HG03558 (cell line): ENCODE data around the gene COL23A1.

ENCODE experiments used
- ATAC-seq: cut with Tn5 transposase; IDR thresholded peaks from one replicate; pipeline ENCODE4 v1.9.1; 2021; ENCODE audit warnings: moderate number of reproducible peaks; ENCODE audit not compliant: unreplicated experiment; ENCODE audit errors: extremely low read depth

The COL23A1 gene

DNA sequence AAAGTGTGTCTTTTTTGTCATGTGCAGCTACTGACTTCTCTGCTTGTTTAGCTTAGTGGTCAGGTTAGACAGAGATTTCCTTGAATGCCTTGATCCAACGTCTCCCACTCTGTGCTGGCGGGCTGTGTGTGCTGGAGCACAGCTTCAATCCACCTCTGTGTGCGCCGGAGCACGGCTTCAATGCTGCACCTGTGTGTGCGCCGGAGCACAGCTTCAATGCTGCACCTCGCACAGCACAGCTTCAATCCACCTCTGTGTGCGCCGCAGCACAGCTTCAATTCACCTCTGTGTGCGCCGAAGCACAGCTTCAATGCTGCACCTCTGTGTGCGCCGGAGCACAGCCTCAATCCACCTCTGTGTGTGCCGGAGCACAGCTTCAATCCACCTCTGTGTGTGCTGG is 288.6 kb downstream of the COL23A1 start:
- no peak for ATAC-seq

DNA sequence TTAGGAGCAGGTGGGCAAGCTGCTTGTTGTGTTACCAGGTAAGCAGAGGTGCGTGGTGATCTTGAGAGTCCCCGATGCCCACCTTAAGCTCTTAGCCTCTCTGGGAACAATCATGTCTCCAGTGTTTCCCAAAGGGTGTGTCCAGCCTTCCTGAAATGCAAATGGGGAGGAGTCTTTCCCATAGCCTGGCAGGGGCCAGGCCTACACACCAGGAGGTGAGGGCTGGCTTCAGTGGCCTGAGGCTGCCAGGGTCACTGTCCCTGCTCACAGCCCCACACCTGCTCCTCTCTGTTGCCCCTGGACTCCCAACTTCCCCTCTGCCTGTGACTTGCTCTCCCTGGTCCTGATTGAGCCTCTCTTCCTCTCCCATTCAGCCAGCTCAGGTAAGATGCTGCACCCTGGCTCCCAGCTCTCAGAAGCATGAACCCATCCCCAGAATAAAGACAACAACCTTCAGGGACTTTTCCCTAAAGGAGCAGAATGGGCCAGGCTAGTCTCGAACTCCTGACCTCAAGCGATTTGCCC is 291.8 kb downstream of the COL23A1 start:
- ATAC-seq = no peak

DNA sequence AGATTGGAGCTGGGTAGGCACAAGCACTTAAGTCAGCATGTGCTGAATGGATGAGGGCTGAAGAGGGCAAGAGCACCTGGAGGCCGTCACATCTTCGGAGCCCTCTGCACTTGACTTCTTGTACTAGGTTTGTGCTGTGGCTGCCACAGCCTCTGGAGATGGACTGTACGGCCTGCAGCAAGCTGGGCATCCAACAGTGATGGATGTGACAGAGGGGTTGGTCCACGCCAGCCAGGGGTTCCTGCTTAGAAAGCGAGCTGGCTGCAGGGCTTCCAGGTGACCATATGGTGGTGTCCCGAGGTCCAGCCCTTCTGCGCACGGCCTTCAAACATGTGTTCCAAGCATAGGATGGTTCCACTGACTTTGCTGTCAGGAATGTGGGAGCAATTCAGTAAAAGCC is 292.4 kb downstream of the COL23A1 start:
- ATAC-seq = no peak

DNA sequence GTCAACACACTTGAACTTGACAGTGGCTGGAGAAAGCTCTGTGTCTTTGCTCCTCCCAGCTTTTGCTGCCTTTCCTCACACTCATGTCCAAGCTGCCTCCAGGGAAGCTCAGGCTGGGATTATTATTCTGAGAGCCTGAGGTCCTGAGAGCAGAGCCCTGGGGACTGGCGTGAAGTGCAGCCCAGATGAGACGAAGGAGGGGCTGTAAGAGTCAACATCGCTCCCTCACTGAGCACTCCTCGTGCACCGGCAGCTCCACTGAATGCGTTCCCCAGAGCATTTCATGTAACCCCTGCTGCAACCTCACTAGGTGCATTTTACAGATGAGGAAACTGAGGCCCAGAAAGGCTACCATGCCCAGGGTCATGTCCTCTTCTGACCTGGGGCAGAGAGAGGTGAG is 294.1 kb downstream of the COL23A1 start:
- no peak for ATAC-seq

DNA sequence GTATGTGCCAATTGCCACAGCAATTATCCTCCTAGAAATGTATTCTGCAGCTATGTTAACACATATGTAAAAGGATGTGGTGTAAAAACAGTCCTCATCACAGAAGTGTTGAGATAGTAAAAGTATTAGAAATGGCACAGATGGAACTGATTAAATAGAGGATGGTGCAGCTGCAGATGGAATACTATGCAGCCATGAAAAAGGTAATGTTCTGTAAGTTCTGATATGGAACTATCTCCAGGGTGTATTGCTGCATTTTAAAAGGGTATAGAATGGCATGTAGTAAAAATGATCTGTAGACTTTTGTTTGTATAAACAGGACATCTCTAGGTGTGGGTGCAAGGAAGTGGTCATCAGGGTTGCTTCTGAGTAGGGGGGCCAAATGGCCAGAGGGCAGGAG is 294.6 kb downstream of the COL23A1 start:
- no peak for ATAC-seq

DNA sequence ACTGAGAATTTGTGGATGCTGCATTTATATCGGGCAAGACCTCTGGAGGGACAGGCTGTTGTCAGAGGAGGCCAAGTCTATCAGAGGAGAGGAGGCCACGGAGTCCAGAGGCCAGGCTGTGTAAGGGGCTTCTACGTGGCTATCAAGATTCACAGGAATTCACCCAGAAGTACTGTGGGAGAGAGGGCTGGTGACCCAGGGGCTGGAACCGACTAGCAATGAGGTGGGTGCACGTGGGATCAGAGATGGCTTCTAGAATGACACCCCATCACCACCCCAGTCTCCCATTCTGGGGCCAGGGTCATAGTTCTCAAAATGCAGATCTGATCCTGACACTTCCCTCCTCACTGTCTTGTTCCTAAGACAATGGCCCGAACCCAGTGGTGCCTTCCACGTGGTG is 296.4 kb downstream of the COL23A1 start:
- no peak for ATAC-seq

DNA sequence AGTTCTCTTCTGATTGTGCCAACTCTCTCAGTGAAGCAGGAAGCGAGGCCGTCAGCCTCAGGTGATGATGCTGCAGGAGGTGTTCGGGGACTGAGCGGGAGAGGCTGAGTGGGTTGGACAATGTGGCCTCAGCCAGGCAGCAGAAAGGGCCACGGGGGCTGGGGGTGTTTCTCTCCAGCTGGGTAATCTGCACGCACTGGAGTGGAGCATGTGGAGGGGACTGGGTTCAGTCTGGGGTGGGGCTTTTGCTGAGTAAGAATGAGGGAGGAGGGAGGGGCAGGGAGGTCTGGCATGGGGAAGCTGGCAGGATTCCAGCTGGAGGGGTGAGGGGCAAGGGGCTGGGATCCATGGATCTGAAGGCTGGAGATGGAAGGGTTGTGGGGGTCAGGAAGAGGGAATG is 296.8 kb downstream of the COL23A1 start:
- no peak for ATAC-seq

DNA sequence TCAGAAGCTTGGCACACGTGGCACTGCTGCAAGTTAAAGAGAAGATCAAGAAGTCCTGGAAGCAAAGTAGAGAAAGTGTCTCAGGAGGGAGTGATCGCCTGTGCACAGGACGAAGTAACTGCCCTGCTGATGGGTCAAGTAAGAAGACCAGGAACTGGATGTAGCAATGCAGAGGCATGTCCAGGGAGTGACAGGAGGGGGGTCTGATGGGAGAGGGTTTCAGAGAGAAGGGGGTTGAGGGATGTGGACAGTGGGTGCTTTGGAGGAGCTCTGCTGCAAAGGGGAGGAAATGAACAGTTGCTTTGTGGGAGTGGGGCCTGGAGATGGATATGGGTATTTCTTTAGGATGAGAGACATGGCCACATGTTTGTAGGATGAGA is 297.4 kb downstream of the COL23A1 start:
- no peak for ATAC-seq

DNA sequence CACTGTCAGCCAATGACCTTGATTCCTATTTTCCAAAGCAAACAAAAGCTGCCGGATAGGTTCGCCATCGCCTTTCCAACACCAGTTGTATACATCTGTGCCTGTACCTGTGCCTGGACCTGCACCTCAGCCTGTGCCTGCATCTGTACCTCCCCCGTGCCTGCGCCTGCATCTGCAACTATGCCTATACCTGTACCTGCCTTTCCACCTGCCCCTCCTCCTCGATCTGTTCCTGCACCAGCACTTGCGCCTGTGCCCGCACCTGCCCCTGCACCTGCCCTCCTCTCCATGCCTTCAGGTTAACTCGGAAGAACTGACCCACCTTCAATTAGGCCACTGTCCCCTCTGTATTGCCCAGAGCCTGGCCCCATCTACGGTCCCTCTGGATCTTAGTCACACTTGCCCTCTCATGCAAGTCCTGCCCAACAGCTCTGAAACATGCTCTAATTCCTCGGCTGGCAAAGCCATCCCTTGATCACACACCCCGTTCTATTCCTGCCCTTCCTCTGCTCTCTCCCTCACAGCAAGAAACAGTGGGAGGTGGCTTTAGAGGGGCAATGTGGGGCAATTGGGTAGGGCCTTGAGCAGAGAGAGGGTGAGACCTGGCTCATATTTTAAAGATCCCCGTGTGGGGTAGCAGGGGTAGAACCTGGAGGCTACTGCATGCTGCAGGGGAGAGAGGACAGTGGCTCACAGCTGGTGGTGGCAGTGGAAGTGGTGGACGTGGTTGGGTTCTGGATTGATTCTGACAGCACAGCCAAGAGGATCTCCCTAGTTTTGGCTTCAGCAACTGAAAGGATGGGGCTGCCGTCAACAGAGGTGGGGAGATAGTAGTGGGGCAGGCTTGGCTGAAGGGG is 298.0 kb downstream of the COL23A1 start:
- no peak for ATAC-seq

DNA sequence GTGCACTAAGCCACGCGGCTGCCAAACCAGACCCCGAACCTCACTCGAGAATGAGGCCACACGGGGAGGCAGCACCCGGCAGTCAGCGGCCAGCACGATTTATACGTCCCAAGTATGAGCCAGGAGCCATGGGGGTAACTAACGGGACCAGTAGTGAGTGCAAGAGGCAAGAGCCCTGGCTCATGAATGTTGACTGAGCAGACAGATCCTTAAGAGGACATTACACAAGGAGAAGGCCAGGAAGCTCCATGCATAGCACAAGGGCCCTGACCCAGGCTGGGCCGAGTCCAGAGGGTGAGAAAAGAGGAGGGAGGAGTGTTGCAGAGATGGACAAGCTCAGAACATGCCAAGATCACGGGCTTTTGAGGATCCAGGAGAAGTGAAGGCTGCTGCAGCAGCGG is 299.0 kb downstream of the COL23A1 start:
- no peak for ATAC-seq

DNA sequence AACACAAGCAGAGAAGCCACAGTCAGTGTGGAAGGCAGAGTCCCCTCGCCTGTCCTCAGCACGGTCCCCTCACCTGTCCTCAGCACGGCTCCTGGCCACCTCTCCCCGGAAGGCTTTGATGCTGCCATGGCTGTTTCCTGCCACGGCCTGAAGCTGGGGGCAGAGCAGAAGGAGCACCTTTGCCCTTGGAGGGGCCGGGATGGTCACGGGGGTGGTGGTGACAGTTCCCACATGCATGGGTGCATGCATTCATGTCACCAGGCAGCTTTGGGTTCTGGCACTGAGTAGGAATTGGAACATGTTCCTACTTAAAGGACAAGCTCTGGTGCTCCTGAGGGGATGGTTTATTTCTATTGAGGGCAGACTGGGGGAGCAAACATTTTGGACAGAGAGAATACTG is 299.8 kb downstream of the COL23A1 start:
- no peak for ATAC-seq

DNA sequence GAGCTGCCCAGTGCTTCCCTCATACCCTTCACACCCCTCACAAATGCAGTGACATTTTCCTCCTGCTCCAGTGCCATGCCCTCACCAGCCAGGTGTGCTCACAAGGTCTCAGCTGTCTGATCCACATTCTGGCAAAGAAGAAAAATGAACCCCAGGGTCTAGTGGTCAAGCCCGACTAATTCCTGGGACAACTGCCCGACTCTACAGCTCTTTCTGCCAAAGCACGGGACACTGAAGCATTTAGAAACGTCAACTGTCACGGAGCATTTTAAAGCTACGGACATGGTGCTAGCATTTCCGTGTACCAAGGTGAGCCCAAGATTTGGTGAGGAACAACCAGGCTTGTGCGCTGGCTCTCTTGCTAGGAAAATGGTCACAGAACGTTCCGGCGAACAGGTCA is 300.8 kb downstream of the COL23A1 start:
- ATAC-seq = no peak

DNA sequence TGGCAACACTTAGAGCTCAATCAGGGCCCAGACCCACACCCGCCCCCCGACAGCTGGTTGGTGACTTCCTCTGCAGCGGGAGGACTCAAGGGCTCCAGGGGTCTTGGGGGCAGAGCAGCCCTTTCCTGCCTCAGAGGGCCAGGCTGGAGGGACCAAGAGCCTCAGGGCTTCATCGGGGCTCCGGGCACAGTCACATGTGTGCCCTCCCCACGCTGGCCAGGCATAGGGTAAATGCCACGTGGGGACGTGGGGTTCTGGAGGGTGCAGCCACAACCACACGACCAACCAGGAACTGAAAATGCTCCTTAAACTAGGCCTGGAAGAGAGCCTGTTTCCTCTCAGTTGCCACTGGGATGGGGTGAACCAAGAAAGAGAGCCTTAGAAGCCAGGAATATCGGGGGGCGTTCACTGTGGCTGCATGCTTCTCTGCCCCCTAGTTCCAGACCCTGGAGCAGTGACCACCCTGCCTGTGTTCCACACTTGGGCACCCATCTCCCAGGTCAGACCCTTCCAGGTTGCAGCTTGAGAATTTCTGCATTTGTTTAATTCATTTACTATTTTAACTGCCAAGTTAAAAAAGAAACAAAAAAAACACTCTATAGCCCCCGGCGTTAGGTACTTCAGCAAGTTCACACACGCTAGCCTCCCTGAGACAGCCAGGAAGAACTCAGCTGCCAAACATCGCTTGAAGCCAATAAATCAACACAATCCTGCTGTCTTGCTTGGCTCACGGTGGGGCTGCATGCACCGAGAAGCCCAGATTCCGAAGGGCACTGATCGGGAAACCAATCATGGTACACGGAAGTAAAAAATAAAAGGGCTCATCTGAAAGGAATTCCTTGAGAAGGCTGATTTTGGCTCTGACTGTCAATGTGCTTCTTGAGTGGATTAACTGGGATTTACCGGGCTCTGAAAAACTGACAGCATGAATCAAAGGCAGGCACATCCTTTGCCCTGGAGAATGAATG is 301.5 kb downstream of the COL23A1 start:
- ATAC-seq = no peak

DNA sequence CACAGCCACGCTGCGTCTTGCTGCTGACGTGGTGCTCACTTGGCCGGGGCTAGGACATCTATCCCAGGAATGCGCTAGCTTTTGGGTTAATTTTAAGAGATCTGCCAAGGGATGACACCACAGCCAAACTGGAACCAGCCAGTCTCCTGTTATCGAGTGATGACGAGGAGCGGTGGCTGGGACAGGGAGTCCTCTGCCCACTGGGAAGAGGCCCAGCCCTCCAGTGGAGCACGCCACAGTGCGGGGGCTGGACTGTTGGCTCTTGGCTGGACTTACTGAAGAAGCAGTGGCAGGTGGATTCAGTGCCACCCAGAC is 302.4 kb downstream of the COL23A1 start:
- ATAC-seq = no peak

DNA sequence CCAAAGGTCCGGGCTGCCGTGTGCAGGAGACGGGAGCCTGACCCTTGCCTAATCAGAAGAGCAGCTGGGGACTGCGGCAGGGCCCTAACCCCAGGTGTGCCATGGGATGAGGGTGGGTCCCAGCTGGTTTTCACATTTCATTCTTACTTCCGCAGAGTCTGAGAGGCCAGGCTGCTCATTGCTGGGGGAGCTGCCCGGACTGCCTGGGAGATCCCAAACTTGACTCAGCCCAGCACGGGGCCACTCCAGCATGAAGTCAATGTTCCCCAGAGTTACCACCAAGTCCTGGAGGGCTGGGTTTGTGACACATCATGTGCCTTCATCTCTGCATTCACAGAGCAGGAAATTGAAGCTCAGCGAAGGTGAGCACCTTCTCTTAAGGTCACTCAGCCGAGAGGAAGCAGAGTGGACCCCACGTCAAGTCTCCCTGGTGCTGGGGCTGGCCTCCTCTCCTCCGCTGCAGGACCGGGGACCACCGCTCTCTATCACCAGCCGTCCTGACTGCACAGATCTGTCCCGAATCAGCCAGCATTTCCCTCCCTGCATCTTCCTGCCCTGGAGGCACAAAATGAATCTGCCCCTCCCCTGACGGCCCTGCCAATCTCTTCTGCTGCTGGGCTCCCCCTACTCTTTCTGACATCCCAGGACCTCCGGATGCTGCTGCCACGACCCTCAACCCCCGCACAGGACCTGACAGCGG is 303.0 kb downstream of the COL23A1 start:
- ATAC-seq = no peak

DNA sequence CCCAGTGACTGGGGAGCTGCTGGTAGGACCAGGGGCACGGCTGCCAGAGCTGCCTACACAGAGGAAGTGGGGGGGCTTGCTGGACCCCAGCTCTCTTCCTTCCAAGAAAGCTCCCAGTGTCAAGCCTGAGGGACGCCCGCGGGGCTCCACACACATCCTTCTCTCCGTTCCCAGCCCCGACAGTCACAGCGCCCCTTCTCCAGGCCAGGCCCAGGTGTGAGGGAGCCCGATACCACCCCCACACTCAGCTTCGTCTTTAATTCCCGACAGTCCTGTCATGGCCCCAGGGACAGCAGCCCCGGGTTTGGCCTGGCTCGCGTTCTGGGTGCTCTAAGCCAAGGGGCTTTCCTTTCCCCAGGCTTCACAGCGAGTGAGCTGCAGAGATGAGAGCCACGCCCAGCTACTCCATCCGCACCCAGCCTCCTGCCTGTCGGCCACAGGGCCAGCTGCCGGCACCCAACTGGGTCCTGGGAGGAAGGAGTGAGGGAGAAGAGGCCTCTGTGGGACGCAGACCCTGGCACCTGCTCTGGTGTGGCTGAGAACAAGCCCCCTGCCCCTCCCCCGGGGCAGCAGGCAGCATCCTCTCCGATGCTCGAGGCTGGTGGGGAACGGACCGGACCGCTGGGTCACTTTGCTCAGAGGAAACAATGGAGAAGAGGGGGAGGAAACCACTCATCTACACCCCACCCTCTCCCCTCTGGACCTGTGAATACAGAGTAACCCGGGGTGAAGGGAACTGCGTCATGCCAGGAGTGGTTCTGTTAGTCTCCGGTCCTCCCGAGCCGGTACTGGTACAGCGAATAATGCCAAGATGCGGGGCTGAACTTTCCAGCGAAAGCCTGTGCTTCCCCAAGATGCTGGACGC is 303.7 kb downstream of the COL23A1 start:
- ATAC-seq = no peak

DNA sequence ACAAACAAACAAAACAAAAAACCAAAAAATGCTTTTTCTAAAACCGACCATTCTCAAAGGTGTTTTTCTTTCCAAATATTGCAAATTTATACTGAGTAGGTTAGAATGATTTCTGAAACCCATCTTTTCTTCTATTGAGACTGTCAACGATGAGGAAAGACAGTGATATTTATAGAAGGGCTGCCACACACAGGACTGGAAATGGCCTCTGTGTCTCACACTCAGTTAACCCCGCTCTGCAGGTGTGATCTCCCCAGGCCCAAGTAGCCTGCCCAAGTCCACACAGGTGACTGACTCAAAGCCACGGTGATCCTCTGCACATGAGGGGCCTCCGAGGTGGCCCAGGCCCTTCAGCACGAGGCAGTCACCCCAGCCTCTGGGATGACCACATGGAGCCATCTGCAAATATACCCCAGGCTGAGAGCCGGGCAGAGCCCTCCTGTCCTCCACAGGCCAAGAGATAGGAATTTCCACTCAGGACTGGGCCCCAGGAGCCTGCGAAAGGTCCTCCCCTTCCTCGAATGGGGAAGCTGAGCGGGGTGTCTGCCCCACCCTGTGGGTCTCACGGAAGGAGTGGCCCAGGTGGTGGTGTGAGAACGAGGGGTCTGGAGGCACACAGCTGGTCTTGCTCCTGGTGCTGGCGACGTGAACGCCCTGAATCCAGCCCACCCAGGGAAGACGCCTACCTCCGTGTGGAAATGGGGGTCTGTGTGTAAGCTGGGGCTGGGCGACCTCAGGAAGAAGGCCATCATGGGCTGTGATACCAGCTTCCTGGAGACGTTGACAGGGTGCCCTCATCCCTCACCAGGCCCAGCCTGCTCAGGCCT is 304.6 kb downstream of the COL23A1 start:
- ATAC-seq = no peak

DNA sequence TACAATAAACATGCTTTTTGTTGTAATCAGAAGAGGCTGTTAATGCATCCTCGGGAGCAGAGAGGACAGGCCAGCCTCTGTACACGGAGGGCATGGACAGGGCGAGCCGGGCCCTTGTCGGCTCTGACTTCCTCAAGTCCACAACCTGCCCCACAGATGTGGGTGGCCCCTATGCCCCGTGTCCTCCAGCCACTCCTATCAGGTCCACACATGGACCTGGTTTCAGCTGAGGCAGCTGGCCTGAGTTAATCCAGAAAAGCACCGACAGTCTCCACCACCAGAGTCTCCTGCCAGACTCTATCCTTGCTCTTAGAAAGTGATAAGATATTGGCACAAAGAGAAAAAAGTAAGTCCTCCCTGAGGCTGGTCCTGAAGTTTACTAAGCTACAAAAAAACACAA is 305.2 kb downstream of the COL23A1 start:
- ATAC-seq = no peak

DNA sequence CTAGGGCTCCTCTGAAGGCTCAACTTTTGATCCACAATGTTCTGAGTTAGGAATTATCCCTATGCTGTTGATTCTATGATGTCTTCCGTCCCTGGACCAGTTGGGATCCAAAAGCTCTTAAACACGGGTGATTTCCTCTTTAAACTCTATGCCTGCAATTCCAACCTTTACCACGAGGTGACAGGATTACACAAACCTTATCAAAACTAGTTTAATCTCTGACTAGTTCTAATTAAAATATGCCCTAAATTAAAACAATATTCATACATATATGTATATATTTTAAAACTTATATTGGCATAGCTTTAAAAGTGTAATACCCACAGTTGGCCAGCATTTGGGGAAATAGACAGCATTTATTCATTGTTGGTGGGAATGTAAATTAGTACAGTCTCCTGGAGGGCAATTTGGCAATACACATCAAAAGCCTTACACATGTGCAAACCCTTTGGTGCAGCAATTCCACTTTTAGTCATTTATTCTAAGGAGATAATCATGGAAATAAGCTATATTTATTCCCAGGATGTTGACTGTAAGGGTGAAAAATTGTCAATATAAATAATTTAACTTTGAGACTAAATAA is 306.0 kb downstream of the COL23A1 start:
- no peak for ATAC-seq
